Osteocyte (in vitro differentiated cells): ENCODE data around the gene GATA2. TPM values are rescaled to one million over a fixed set of nuclear protein-coding genes. Genes with fewer than 3 reads are reported as not detected.

Source experiments
- DNase-seq: peaks from one replicate; pipeline ENCODE4 v3.0.0; 2021; ENCODE audit warnings: mixed read lengths; ENCODE audit not compliant: unreplicated experiment; ENCODE audit errors: extremely low spot score
- H3K27ac Mint-ChIP-seq: one replicate; pipeline ENCODE4 v1.8.0; 2021; ENCODE audit warnings: mild to moderate bottlenecking, mixed read lengths; ENCODE audit not compliant: unreplicated experiment
- H3K27me3 Mint-ChIP-seq: one replicate; pipeline ENCODE4 v1.8.0; 2021; ENCODE audit warnings: mixed read lengths; ENCODE audit not compliant: unreplicated experiment
- H3K36me3 Mint-ChIP-seq: one replicate; pipeline ENCODE4 v1.8.0; 2021; ENCODE audit warnings: mixed read lengths; ENCODE audit not compliant: unreplicated experiment
- H3K4me1 Mint-ChIP-seq: one replicate; pipeline ENCODE4 v1.8.0; 2021; ENCODE audit warnings: mixed read lengths; ENCODE audit not compliant: unreplicated experiment
- H3K4me3 Mint-ChIP-seq: one replicate; pipeline ENCODE4 v1.8.0; 2021; ENCODE audit warnings: mild to moderate bottlenecking, moderate library complexity, mixed read lengths; ENCODE audit not compliant: unreplicated experiment
- H3K9me3 Mint-ChIP-seq: one replicate; pipeline ENCODE4 v1.8.0; 2021; ENCODE audit warnings: mixed read lengths; ENCODE audit not compliant: unreplicated experiment
- CTCF ChIP-seq: fragments of 200-600 bp; sonication (generic); IDR thresholded peaks from 2 replicates; pipeline ENCODE4 v1.5.0; 2021; ENCODE audit warnings: antibody characterized with exemption, mild to moderate bottlenecking, moderate library complexity
- total RNA-seq: library from RNA; stranded (reverse); gene quantifications from 2 replicates; pipeline ENCODE4 v1.2.1, GENCODE V29; 2021

GATA2 gene
- total RNA-seq, 1 donor from 2014 or later: 0.67 TPM

GRCh38 chr3:128488636-128488990, 4.4 kb downstream of the GATA2 start:
- Mint-ChIP-seq H3K4me3 (peak overlapping the region; percentile 48), H3K9me3 (no peaks in the 10 kb centered on the region), H3K36me3 (no peaks in the 10 kb centered on the region), H3K27me3 (peaks cover 45% of the 10 kb centered on the region), H3K4me1 (peaks cover 34% of the 10 kb centered on the region), H3K27ac (no peak overlapping the region)
- TF ChIP-seq CTCF: no peak
- DNase-seq: no peak

DNA sequence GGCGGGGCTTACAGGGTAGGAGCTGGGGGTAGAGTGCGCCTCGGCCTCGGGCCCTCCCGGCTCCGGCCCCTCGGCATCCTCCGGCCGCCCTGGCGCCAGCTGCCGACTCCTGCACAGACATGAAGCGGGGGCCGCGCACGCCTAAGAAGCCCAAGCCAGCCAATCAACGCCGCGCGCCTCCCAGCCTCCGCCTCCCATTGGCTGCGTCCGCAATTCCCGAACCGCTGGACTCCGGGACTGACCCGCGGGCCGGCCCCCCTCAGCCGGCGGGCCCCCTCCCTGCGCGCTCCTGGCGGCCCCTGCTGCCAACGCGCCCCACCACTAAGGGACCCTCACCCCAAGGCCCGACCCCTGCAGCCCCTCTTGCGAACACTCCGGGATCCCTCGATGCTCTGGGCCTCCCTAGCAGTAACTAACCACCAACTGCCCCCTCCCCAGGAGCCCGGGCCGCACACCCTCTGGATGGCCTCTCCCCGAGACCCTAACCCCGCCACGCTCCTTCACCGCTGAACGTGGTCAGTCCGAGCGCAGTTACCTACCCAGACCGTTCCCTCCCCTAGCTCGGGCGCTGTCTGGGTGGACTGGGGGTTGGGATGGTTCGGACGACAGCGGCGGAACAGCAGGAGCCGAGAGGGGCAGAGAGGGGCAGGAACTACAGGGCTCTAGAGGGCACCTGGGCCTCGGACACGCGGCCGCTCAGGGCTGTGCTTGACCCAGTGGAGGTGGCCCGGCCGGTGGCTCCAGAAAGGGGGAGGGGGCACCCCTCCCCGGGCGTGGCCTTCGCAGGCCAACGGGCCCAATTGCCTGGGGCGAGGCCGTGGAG, 5.0 kb downstream of the GATA2 start:
- no peak for TF ChIP-seq CTCF
- peaks cover 41% of the 10 kb centered on the region for H3K27me3 Mint-ChIP-seq
- peak overlapping the region; percentile 78 for H3K4me3 Mint-ChIP-seq
- H3K9me3 Mint-ChIP-seq: no peaks in the 10 kb centered on the region
- peaks cover 40% of the 10 kb centered on the region for H3K4me1 Mint-ChIP-seq
- H3K27ac Mint-ChIP-seq: no peak overlapping the region
- no peaks in the 10 kb centered on the region for H3K36me3 Mint-ChIP-seq
- DNase-seq: peak; percentile 91

- no peaks in the 10 kb centered on the region for H3K36me3 Mint-ChIP-seq
- H3K4me3 Mint-ChIP-seq: peak overlapping the region; percentile 78
- no peak for TF ChIP-seq CTCF
- peaks cover 41% of the 10 kb centered on the region for H3K27me3 Mint-ChIP-seq
- peaks cover 44% of the 10 kb centered on the region for H3K4me1 Mint-ChIP-seq
- DNase-seq: no peak
- H3K27ac Mint-ChIP-seq: no peak overlapping the region
- no peaks in the 10 kb centered on the region for H3K9me3 Mint-ChIP-seq
Observed at GRCh38 chr3:128487538-128487812, 5.5 kb downstream of the GATA2 start.

DNA sequence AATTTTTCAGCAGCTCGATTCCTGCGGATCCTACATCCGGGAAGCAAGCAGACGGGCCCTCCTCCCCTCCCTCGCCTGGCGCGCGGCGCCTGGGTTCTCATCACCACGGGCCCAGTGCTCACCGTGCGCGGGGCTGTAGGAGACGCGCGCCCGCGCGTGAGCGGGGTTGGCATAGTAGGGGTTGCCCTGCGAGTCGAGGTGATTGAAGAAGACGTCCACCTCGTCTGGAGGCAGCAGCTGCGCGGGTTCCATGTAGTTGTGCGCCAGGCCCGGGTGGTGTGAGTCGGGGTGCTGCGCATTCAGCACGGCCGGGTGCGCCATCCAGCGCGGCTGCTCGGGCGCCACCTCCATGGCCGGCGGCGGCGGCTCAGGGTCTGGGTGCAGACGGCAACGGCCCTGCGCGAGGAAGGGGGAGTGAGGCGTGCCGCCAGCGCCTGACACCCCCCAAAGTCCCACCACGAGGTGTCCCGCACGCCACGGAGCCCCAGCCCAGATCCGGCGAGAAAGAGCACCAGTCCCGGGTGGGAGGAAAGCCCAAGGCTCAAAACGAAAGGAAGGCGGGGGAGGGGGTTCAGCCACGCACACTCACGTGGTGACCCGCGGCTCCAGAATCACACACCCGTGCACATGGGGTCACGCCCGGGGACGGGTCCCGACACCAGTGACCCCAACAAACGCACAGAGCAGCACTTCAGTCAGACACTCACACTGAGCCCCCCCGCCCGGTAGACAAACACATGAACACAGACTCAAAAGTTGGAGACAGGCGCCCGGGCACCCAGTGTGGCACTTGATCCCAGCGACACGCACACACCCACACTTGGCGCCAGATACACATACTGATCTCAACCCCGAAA, 6.1 kb downstream of the GATA2 start:
- Mint-ChIP-seq H3K27me3 (peaks cover 38% of the 10 kb centered on the region), H3K27ac (no peak overlapping the region), H3K4me1 (peaks cover 43% of the 10 kb centered on the region), H3K9me3 (no peaks in the 10 kb centered on the region), H3K36me3 (no peaks in the 10 kb centered on the region), H3K4me3 (peak overlapping the region; percentile 78)
- TF ChIP-seq CTCF: no peak
- no peak for DNase-seq

DNA sequence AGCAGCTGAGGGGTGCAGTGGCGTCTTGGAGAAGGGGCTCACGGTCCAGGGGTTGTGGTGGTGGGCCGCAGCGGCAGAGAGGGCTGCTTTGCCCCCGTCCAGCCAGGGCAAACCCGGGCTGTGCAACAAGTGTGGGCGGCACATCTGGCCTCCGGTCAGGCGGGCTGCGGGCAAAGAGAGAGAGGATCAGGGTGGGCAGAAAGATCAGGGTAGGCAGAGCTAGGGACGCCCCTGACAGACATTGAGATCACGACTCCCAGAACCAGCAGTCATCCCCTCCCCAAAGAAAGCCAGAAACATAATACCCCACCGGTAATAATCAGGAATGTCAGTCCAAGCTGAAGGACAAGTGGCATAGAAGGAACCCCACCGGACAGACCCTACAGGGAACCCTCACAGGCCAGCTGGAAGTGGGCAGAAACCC, 6.8 kb downstream of the GATA2 start:
- no peak for TF ChIP-seq CTCF
- Mint-ChIP-seq H3K4me1 (peaks cover 43% of the 10 kb centered on the region), H3K27me3 (peaks cover 33% of the 10 kb centered on the region), H3K9me3 (no peaks in the 10 kb centered on the region), H3K27ac (no peak overlapping the region), H3K36me3 (no peaks in the 10 kb centered on the region), H3K4me3 (peak overlapping the region; percentile 78)
- DNase-seq: no peak
